Measurements from ENCODE around the gene HCFC1R1. TPM values are rescaled to one million over a fixed set of nuclear protein-coding genes. Genes with fewer than 3 reads are reported as not detected.
"Not testable (repeated sequence)": the region's sequence is repeated elsewhere in the genome, so short reads cannot be mapped to it uniquely, and the experiment has no call there.

Gene HCFC1R1
- total RNA-seq, 2 experiments from 2014 or later: 38.1 to 42.6 TPM

- peaks cover 43% of the 10 kb centered on the region for H3K36me3 Mint-ChIP-seq
Observed at GRCh38 chr16:3063625-3064386, 40.1 kb upstream of the HCFC1R1 start.

DNA sequence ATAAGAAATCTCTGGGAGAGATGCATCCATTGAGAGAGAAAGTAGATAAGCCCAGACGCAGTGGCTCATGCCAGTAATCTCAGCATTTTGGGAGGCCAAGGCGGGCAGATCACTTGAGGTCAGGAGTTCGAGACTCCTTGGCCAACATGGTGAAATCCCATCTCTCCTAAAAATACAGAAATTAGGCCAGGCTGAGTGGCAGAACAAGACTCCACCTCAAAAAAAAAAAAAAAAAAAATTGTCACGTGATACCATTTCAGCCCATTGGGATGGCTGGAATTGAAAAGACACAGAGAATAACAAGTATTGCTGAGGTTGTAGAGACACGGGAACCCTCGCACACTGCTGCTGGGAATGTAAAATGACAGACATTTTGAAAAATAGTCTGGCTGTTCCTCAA is 38.8 kb upstream of the HCFC1R1 start:
- POLR2A ChIA-PET: interaction anchor here (1.0 to 8.2 kb wide), 6 partner anchors 13 to 72 kb away, joined by 3 to 143 read pairs (median 32); partner anchors contain the start of gene ZNF213
- H3K36me3 Mint-ChIP-seq: peaks cover 35% of the 10 kb centered on the region
- no peak overlapping the region for H3K27ac Mint-ChIP-seq
- H3K4me3 Mint-ChIP-seq: no peak overlapping the region
- H3K9me3 Mint-ChIP-seq: no peaks in the 10 kb centered on the region
- H3K27me3 Mint-ChIP-seq: no peaks in the 10 kb centered on the region
- H3K4me1 Mint-ChIP-seq: peaks cover 39% of the 10 kb centered on the region
- no peak for DNase-seq
- ATAC-seq (ENCODE audit: low read depth): no peak

More at GRCh38 chr16:3063625-3064386, 40.1 kb upstream of the HCFC1R1 start:
- H3K4me3 Mint-ChIP-seq: peak overlapping the region; percentile 43
- no peaks in the 10 kb centered on the region for H3K9me3 Mint-ChIP-seq
- H3K27ac Mint-ChIP-seq: peak overlapping the region; percentile 79
- peaks cover 42% of the 10 kb centered on the region for H3K4me1 Mint-ChIP-seq
- DNase-seq: no peak
- H3K27me3 Mint-ChIP-seq: no peaks in the 10 kb centered on the region
- ATAC-seq (ENCODE audit: low read depth): no peak
- POLR2A ChIA-PET: interaction anchor here (1.0 to 8.7 kb wide), 7 partner anchors 6 to 71 kb away, joined by 3 to 143 read pairs (median 57); partner anchors contain the start of gene ZNF213

- POLR2A ChIA-PET: interaction anchor here (1.1 to 6.5 kb wide), 10 partner anchors 7 to 79 kb away, joined by 3 to 131 read pairs (median 20); partner anchors contain the start of genes IL32 and MMP25
- Mint-ChIP-seq H3K36me3 (peaks cover 32% of the 10 kb centered on the region), H3K9me3 (no peaks in the 10 kb centered on the region), H3K4me1 (peaks cover 53% of the 10 kb centered on the region), H3K27me3 (no peaks in the 10 kb centered on the region), H3K4me3 (peak overlapping the region; percentile 82), H3K27ac (peak overlapping the region; percentile 89)
- no peak for ATAC-seq (ENCODE audit: low read depth)
- DNase-seq: no peak
Observed at GRCh38 chr16:3060339-3061127, 36.8 kb upstream of the HCFC1R1 start.

DNA sequence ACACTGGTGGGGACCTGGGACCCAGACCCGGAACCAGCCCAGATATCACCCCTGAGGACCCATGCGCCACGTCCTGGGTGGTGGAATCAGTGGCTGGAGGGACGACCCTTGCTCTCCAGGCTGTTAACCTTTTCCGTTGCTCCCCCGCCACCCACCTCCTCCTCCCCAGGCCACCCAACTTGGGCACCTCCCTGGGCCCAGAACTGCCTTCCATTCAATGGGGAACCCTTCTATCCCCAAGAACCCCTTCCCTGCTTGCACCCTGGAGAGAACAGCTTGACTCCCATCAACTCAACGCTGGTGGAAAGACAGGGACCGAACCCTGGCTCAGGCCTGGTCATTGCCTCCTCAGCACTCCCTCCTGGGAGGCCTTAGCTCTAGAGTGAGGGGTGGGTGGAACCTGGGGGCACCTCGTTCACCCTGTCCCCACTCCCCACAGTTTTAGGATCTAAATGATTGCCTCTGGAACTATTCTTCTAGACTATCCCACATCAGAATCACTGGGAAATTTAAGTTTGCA is 36.0 kb upstream of the HCFC1R1 start:
- H3K27me3 Mint-ChIP-seq: no peaks in the 10 kb centered on the region
- peak overlapping the region; percentile 82 for H3K4me3 Mint-ChIP-seq
- POLR2A ChIA-PET: interaction anchor here (0.7 to 6.5 kb wide), 13 partner anchors 8 to 98 kb away, joined by 3 to 131 read pairs (median 7); partner anchors contain the start of genes IL32, MMP25 and ZNF213
- H3K36me3 Mint-ChIP-seq: peaks cover 34% of the 10 kb centered on the region
- H3K9me3 Mint-ChIP-seq: no peaks in the 10 kb centered on the region
- DNase-seq (no peak), ATAC-seq (ENCODE audit: low read depth) (no peak)
- H3K27ac Mint-ChIP-seq: peak overlapping the region; percentile 89
- H3K4me1 Mint-ChIP-seq: peaks cover 57% of the 10 kb centered on the region

- Mint-ChIP-seq H3K9me3 (no peaks in the 10 kb centered on the region), H3K4me1 (peaks cover 57% of the 10 kb centered on the region), H3K27me3 (no peaks in the 10 kb centered on the region), H3K27ac (peak overlapping the region; percentile 91), H3K4me3 (peak overlapping the region; percentile 93), H3K36me3 (peaks cover 37% of the 10 kb centered on the region)
- DNase-seq (peak; percentile 99), ATAC-seq (ENCODE audit: low read depth) (peak; percentile 69)
- POLR2A ChIA-PET: interaction anchor here (0.7 to 6.5 kb wide), 24 partner anchors 8 to 99 kb away, joined by 3 to 131 read pairs (median 6); partner anchors contain the start of genes HCFC1R1, IL32, MMP25 and THOC6
Observed at GRCh38 chr16:3059041-3059722, 35.4 kb upstream of the HCFC1R1 start.

DNA sequence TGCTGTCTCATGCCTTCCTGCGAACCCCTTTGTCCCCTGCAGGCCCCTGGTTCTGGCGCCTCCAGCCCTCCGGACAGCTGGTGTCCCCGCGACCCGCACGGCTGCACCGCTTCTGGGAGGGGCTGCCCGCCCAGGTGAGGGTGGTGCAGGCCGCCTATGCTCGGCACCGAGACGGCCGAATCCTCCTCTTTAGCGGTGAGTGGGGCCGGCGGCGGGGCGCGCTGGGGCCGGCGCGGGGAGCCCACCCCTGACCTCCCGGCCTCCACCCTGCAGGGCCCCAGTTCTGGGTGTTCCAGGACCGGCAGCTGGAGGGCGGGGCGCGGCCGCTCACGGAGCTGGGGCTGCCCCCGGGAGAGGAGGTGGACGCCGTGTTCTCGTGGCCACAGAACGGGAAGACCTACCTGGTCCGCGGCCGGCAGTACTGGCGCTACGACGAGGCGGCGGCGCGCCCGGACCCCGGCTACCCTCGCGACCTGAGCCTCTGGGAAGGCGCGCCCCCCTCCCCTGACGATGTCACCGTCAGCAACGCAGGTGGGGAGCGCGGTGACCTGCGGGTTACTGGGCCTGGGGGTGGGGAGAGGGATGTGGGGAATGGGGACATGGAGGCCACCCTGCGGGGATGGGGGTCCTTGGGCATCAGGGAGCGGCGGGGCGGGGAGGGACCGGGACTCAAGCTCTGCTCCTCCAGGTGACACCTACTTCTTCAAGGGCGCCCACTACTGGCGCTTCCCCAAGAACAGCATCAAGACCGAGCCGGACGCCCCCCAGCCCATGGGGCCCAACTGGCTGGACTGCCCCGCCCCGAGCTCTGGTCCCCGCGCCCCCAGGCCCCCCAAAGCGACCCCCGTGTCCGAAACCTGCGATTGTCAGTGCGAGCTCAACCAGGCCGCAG is 34.6 kb upstream of the HCFC1R1 start:
- Mint-ChIP-seq H3K36me3 (peaks cover 42% of the 10 kb centered on the region), H3K4me1 (peaks cover 59% of the 10 kb centered on the region), H3K4me3 (peak overlapping the region; percentile 93), H3K27ac (peak overlapping the region; percentile 94), H3K9me3 (no peaks in the 10 kb centered on the region), H3K27me3 (no peaks in the 10 kb centered on the region)
- peak; percentile 77 for DNase-seq
- ATAC-seq (ENCODE audit: low read depth): peak; percentile 41
- POLR2A ChIA-PET: interaction anchor here (0.6 to 6.5 kb wide), 22 partner anchors 9 to 100 kb away, joined by 3 to 131 read pairs (median 6); partner anchors contain the start of genes HCFC1R1, IL32, MMP25 and THOC6

GRCh38 chr16:3057181-3058138 is 33.7 kb upstream of the HCFC1R1 start:
- POLR2A ChIA-PET: interaction anchor here (0.6 to 6.5 kb wide), 15 partner anchors 10 to 77 kb away, joined by 3 to 131 read pairs (median 4); partner anchors contain the start of genes IL32, MMP25 and ZNF213
- DNase-seq (no peak), ATAC-seq (ENCODE audit: low read depth) (no peak)
- no peaks in the 10 kb centered on the region for H3K9me3 Mint-ChIP-seq
- H3K4me3 Mint-ChIP-seq: peak overlapping the region; percentile 93
- H3K27me3 Mint-ChIP-seq: no peaks in the 10 kb centered on the region
- H3K27ac Mint-ChIP-seq: peak overlapping the region; percentile 94
- peaks cover 40% of the 10 kb centered on the region for H3K36me3 Mint-ChIP-seq
- peaks cover 56% of the 10 kb centered on the region for H3K4me1 Mint-ChIP-seq

- H3K36me3 Mint-ChIP-seq: peaks cover 47% of the 10 kb centered on the region
- H3K27ac Mint-ChIP-seq: peak overlapping the region; percentile 94
- POLR2A ChIA-PET: interaction anchor here (0.6 to 6.5 kb wide), 12 partner anchors 10 to 102 kb away, joined by 3 to 131 read pairs (median 4); partner anchors contain the start of genes IL32, MMP25 and TNFRSF12A
- H3K9me3 Mint-ChIP-seq: no peaks in the 10 kb centered on the region
- ATAC-seq (ENCODE audit: low read depth) (no peak), DNase-seq (no peak)
- H3K4me3 Mint-ChIP-seq: peak overlapping the region; percentile 93
- no peaks in the 10 kb centered on the region for H3K27me3 Mint-ChIP-seq
- peaks cover 60% of the 10 kb centered on the region for H3K4me1 Mint-ChIP-seq
Observed at GRCh38 chr16:3056336-3057180, 32.8 kb upstream of the HCFC1R1 start.

- not testable (repeated sequence) for DNase-seq; H3K27me3 Mint-ChIP-seq; H3K9me3 Mint-ChIP-seq; ATAC-seq (ENCODE audit: low read depth)
- H3K4me1 Mint-ChIP-seq: peaks cover 65% of the 10 kb centered on the region
- H3K27ac Mint-ChIP-seq: peak overlapping the region; percentile 94
- H3K36me3 Mint-ChIP-seq: peaks cover 54% of the 10 kb centered on the region
- peak overlapping the region; percentile 93 for H3K4me3 Mint-ChIP-seq
- POLR2A ChIA-PET: interaction anchor here (0.6 to 6.5 kb wide), 12 partner anchors 9 to 72 kb away, joined by 3 to 131 read pairs (median 4); partner anchors contain the start of genes IL32, MMP25 and TNFRSF12A
Observed at GRCh38 chr16:3055734-3056115, 32.0 kb upstream of the HCFC1R1 start.

All from activated naive CD8-positive, alpha-beta T cell treated with anti-CD3 and anti-CD28 coated beads, Interleukin-2, amount 10 ng/mL, durations not matched to agents 7 days and 5 days (primary cell).